ENCODE data around the gene ARSK. TPM values are rescaled to one million over a fixed set of nuclear protein-coding genes. Genes with fewer than 3 reads are reported as not detected.
"Not testable (repeated sequence)": the region's sequence is repeated elsewhere in the genome, so short reads cannot be mapped to it uniquely, and the experiment has no call there.

ARSK gene
- total and polyA plus RNA-seq, 2 experiments from 2014 or later, result 11.1 to 12.2 TPM

DNA sequence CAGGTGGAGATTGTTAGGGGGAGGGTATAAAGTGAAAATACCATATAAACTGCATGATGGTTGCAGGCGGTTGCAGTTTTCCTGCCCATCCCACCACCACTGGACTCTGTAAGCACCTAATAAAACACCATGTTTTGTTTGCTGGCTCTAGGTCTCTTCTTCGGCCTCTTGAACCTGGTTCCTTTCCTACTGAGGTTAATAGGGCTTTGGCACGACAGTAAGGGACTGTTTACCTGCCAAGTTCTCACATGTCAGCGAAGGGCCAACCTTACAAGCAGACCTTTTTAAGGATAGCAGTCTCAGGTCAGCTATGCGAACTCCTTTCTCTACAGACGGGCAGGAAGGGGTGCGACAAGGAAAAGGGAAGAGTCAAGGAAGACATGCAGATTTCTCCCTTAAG is 88.3 kb downstream of the ARSK start:
- Histone ChIP-seq H3K36me3 (no peaks in the 10 kb centered on the region), H3K4me3 (no peak overlapping the region), H3K27ac (no peak overlapping the region), H3K27me3 (no peaks in the 10 kb centered on the region), H3K4me1 (ENCODE audit: low read depth) (peaks cover 10% of the 10 kb centered on the region), H3K9me3 (ENCODE audit: low read depth) (no peaks in the 10 kb centered on the region)
- DNase-seq (ENCODE audit: low read depth in 1 of 2, low spot score in 1 of 2), result no peak
- TF ChIP-seq, protein P1, sequence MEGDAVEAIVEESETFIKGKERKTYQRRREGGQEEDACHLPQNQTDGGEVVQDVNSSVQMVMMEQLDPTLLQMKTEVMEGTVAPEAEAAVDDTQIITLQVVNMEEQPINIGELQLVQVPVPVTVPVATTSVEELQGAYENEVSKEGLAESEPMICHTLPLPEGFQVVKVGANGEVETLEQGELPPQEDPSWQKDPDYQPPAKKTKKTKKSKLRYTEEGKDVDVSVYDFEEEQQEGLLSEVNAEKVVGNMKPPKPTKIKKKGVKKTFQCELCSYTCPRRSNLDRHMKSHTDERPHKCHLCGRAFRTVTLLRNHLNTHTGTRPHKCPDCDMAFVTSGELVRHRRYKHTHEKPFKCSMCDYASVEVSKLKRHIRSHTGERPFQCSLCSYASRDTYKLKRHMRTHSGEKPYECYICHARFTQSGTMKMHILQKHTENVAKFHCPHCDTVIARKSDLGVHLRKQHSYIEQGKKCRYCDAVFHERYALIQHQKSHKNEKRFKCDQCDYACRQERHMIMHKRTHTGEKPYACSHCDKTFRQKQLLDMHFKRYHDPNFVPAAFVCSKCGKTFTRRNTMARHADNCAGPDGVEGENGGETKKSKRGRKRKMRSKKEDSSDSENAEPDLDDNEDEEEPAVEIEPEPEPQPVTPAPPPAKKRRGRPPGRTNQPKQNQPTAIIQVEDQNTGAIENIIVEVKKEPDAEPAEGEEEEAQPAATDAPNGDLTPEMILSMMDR (IDR thresholded peaks at IDR 0.05; ENCODE audit: low read depth, low read length), result no peak

DNA sequence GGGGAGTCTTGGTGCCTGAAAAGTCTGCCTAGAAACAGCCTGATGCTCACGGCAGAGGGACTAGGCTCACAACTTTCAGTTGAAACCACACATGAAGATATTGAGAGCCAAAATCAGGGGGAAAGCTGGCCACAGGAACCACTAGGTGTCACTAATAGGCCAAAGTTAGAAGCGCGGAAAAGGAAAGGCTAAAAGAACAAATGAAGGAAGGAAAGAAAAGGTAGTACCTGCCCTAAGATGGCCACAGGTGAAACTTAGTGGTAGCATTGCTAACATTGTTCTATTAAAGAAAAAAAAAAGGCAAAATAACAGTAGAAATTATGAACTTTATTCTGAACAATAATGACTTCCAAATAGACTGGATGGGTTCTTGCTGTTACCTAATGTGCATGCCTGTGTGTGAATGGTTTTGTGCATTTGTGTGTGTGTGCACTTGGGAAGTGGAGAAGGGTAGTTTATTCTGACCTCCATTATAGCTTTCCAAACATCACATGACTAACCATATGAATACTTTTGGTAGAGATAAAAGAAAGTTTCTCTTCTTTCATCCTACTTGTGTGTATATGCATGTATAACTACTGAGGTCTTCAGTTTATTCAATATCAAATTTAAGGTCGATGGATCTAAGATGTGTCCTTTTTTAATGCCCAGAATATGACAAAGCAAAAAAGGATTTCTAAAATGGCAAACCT is 89.6 kb downstream of the ARSK start:
- H3K4me1 ChIP-seq (ENCODE audit: low read depth), result peaks cover 10% of the 10 kb centered on the region

DNA sequence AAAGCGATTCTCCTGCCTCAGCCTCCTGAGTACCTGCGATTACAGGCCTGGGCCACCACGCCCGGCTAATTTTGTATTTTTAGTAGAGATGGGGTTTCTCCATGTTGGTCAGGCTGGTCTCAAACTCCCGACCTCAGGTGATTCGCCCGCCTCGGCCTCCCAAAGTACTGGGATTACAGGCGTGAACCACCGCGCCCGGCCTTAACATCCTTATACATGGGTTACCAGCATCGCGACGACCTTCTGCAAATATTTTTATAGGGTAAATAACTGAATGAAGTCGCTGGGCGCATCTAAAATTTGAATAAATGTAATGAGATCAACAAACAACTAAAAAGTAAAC is 91.3 kb downstream of the ARSK start:
- H3K27ac ChIP-seq; H3K9me3 ChIP-seq (ENCODE audit: low read depth); H3K27me3 ChIP-seq; H3K36me3 ChIP-seq; H3K4me3 ChIP-seq; DNase-seq (ENCODE audit: low read depth in 1 of 2, low spot score in 1 of 2): not testable (repeated sequence)
- H3K4me1 ChIP-seq (ENCODE audit: low read depth), result peaks cover 13% of the 10 kb centered on the region

More for the DNA sequence above, 89.6 kb downstream of the ARSK start:
- no peaks in the 10 kb centered on the region for H3K36me3 ChIP-seq
- H3K27ac ChIP-seq, result no peak overlapping the region
- DNase-seq (ENCODE audit: low read depth in 1 of 2, low spot score in 1 of 2), result peak; percentile 67 to 75
- H3K4me3 ChIP-seq, result no peak overlapping the region
- TF ChIP-seq, protein P1 (IDR thresholded peaks at IDR 0.05; ENCODE audit: low read depth, low read length), result peak; percentile 83
- H3K27me3 ChIP-seq, result no peaks in the 10 kb centered on the region
- H3K9me3 ChIP-seq (ENCODE audit: low read depth), result no peaks in the 10 kb centered on the region

DNA sequence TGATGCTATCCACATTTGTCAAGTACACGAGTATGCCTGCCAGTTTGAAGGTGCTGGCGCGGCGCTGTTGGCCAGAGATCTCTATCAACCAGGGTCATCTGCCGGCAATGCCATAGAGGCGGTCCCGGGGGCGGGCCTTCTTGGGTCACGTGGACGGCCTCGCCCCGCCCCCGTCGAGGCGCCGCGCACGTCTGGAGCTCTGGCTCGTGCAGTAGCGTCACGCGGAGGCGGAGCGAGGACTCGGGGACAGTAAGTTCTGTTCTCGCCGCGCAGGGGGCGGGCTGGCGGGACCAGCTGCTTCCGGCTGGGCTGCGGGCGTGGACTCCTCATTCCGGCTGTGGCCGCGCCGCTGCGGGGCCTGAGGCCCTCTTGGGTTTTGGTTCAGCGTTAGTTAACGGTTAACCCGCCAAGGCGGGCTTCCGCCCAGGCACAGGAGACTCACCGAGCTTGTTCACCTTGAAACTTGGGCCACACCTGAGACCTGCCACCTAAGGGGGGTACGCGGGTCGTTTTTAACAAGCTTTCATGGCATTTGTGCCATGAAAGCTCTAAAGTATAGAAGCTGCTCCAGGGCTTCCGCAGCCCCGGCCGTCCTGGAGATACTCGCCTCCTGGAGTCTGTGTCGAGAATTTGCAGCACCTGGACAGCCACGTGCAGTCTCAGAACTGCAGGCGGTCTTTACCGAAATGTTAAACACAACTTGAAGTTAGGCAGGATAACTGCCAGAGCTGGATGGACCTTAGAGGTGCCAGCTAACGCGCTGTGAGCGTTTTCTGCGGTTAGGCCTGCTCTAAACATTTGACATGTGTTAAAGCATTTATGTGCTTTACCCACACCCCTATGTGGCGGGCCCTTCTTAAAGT is 91.9 kb downstream of the ARSK start, which contains the start of gene RFESD:
TSS of gene RFESD (plus strand) at position 209 of the 863 bp plus-strand sequence. CDS start 5,495 bp downstream, outside the sequence.
- H3K4me1 ChIP-seq (ENCODE audit: low read depth), result peaks cover 13% of the 10 kb centered on the region
- TF ChIP-seq, protein P1 (IDR thresholded peaks at IDR 0.05; ENCODE audit: low read depth, low read length), result no peak
- peak within 1 kb of the TSS; percentile 20 for H3K4me3 ChIP-seq
- H3K27ac ChIP-seq, result peak within 1 kb of the TSS; percentile 30
- peak; percentile 85 to 98 for DNase-seq (ENCODE audit: low read depth in 1 of 2, low spot score in 1 of 2)
- no peaks in the 10 kb centered on the region for H3K9me3 ChIP-seq (ENCODE audit: low read depth)
- H3K27me3 ChIP-seq, result no peaks in the 10 kb centered on the region
- no peaks in the 10 kb centered on the region for H3K36me3 ChIP-seq

DNA sequence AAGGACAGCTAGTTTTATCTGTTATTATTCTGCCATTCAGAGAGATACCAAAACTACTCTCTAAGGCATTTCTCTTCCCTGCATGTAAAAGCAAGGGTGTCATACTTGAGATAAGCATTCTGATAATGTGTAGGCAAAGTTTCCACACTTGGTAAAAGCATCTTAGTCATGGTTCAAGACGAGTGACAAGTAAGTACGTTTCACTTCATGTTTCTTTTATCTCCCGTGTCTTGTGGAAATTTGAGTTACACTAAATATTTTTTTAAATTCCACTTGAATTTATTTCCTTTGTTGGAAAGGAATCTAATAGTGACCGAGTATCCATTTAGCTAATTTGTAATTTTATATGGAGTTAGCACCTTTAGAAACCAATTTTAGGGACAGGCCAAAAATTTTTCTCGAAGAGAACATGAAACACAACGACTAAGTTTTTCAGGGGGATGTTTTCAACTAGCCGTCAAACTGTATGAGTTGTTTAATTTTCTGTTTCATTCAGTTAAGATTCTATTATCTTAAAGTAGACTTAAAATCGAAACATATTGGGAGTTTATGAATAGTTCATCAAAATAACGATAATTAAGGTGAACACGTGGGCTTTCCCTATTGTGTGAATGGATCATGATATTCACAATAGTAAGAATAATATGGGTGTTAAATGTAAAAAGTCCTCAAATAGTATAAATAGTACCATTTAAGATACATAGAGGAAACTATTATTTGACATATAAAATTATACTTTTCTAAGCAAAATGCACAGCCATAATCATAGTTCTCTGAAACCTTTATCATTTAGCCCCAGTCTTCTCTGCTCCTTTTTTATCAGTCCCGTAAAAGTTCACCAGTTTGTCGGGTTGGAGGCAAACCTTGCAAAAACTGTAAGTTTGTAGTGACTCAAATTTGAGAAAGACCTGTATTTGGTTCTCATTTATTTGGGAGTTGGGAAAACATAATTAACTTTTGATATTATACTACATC is 93.3 kb downstream of the ARSK start:
- Histone ChIP-seq H3K36me3 (no peaks in the 10 kb centered on the region), H3K4me1 (ENCODE audit: low read depth) (peaks cover 13% of the 10 kb centered on the region), H3K4me3 (no peak overlapping the region), H3K27me3 (no peaks in the 10 kb centered on the region), H3K27ac (peak overlapping the region; percentile 3), H3K9me3 (ENCODE audit: low read depth) (no peaks in the 10 kb centered on the region)
- TF ChIP-seq, protein P1 (IDR thresholded peaks at IDR 0.05; ENCODE audit: low read depth, low read length), result no peak
- peak; percentile 14 to 49 for DNase-seq (ENCODE audit: low read depth in 1 of 2, low spot score in 1 of 2)
